ENCODE measurements around the gene TBC1D22A.

TBC1D22A gene

GRCh38 chr22:47080100-47080499 is 317.6 kb downstream of the TBC1D22A start:
- TF ChIP-seq POLR2A (IDR thresholded peaks at IDR 0.05; ENCODE audit: low read depth, low read length): no peak
- FAIRE-seq: no peak
- DNase-seq (ENCODE audit: insufficient read length, low spot score): no peak

- no peak for TF ChIP-seq POLR2A (IDR thresholded peaks at IDR 0.05; ENCODE audit: low read depth, low read length)
- no peak for DNase-seq (ENCODE audit: insufficient read length, low spot score)
- no peak for FAIRE-seq
These were observed 320.1 kb downstream of the TBC1D22A start for GRCh38 chr22:47082505-47082904.

- no peak for TF ChIP-seq POLR2A (IDR thresholded peaks at IDR 0.05; ENCODE audit: low read depth, low read length)
- DNase-seq (ENCODE audit: insufficient read length, low spot score) (no peak), FAIRE-seq (no peak)
These were observed 321.0 kb downstream of the TBC1D22A start for GRCh38 chr22:47083379-47083986.

GRCh38 chr22:47084226-47084625 is 321.8 kb downstream of the TBC1D22A start:
- TF ChIP-seq POLR2A (IDR thresholded peaks at IDR 0.05; ENCODE audit: low read depth, low read length): no peak
- FAIRE-seq (no peak), DNase-seq (ENCODE audit: insufficient read length, low spot score) (no peak)

GRCh38 chr22:47086596-47087248 is 324.3 kb downstream of the TBC1D22A start:
- TF ChIP-seq POLR2A (IDR thresholded peaks at IDR 0.05; ENCODE audit: low read depth, low read length): no peak
- no peak for DNase-seq (ENCODE audit: insufficient read length, low spot score)
- no peak for FAIRE-seq

- DNase-seq (ENCODE audit: insufficient read length, low spot score) (no peak), FAIRE-seq (no peak)
- no peak for TF ChIP-seq POLR2A (IDR thresholded peaks at IDR 0.05; ENCODE audit: low read depth, low read length)
These were observed 326.2 kb downstream of the TBC1D22A start for GRCh38 chr22:47088480-47089158.

- DNase-seq (ENCODE audit: insufficient read length, low spot score): no peak
- FAIRE-seq: no peak
- no peak for TF ChIP-seq POLR2A (IDR thresholded peaks at IDR 0.05; ENCODE audit: low read depth, low read length)
These were observed 326.9 kb downstream of the TBC1D22A start for GRCh38 chr22:47089374-47089773.

GRCh38 chr22:47089796-47090460 is 327.5 kb downstream of the TBC1D22A start:
- no peak for TF ChIP-seq POLR2A (IDR thresholded peaks at IDR 0.05; ENCODE audit: low read depth, low read length)
- DNase-seq (ENCODE audit: insufficient read length, low spot score) (no peak), FAIRE-seq (no peak)

GRCh38 chr22:47090591-47091245 is 328.3 kb downstream of the TBC1D22A start:
- FAIRE-seq: no peak
- TF ChIP-seq POLR2A (IDR thresholded peaks at IDR 0.05; ENCODE audit: low read depth, low read length): no peak
- no peak for DNase-seq (ENCODE audit: insufficient read length, low spot score)

GRCh38 chr22:47091246-47091651 is 328.8 kb downstream of the TBC1D22A start:
- DNase-seq (ENCODE audit: insufficient read length, low spot score): no peak
- FAIRE-seq: no peak
- TF ChIP-seq POLR2A (IDR thresholded peaks at IDR 0.05; ENCODE audit: low read depth, low read length): no peak

- TF ChIP-seq POLR2A (IDR thresholded peaks at IDR 0.05; ENCODE audit: low read depth, low read length): no peak
- FAIRE-seq: no peak
- DNase-seq (ENCODE audit: insufficient read length, low spot score): no peak
These were observed 329.7 kb downstream of the TBC1D22A start for GRCh38 chr22:47091921-47092700.

- FAIRE-seq (no peak), DNase-seq (ENCODE audit: insufficient read length, low spot score) (no peak)
- no peak for TF ChIP-seq POLR2A (IDR thresholded peaks at IDR 0.05; ENCODE audit: low read depth, low read length)
These were observed 330.5 kb downstream of the TBC1D22A start for GRCh38 chr22:47092896-47093311.

GRCh38 chr22:47093720-47094119 is 331.3 kb downstream of the TBC1D22A start:
- TF ChIP-seq POLR2A (IDR thresholded peaks at IDR 0.05; ENCODE audit: low read depth, low read length): no peak
- FAIRE-seq (no peak), DNase-seq (ENCODE audit: insufficient read length, low spot score) (no peak)

Measured in H54 (cell line).